GM12878 (cell line): ENCODE data around the gene UPK1B.

ENCODE experiments used
- CBFB ChIP-seq: IDR thresholded peaks from 2 replicates; pipeline ENCODE4 v1.6.1; 2016; ENCODE audit warnings: antibody characterized with exemption, low read depth
- CHD2 ChIP-seq: IDR thresholded peaks from 2 replicates; pipeline ENCODE4 v1.6.1; 2011; ENCODE audit warnings: low read depth, low read length, improper control_type of control experiment, borderline replicate concordance
- EZH2 ChIP-seq: IDR thresholded peaks from 2 replicates; pipeline ENCODE4 v1.6.1; 2012; ENCODE audit warnings: low read depth, mild to moderate bottlenecking, control low read depth, inconsistent platforms, low read length, borderline replicate concordance; ENCODE audit not compliant: control insufficient read depth
- GABPA ChIP-seq: IDR thresholded peaks from 2 replicates; pipeline ENCODE4 v1.6.1; 2014; ENCODE audit warnings: antibody characterized with exemption, low read depth, mild to moderate bottlenecking, inconsistent platforms
- IKZF1 ChIP-seq: fragments of 450-650 bp; conservative IDR thresholded peaks from 2 replicates; pipeline ENCODE4 v1.6.1; 2017; ENCODE audit warnings: antibody characterized with exemption, mild to moderate bottlenecking
- JUND ChIP-seq: IDR thresholded peaks from 2 replicates; pipeline ENCODE4 v1.6.1; 2012; ENCODE audit warnings: low read depth, mild to moderate bottlenecking, low read length, improper control_type of control experiment, moderate library complexity
- POLR2A ChIP-seq: IDR thresholded peaks from 2 replicates; pipeline ENCODE4 v1.6.1; 2011; ENCODE audit warnings: low read depth, mild to moderate bottlenecking, low read length
- SIN3A ChIP-seq: IDR thresholded peaks from 2 replicates; pipeline ENCODE4 v1.6.1; 2012; ENCODE audit warnings: low read depth, low read length, improper control_type of control experiment
- TCF12 ChIP-seq: IDR thresholded peaks from 2 replicates; pipeline ENCODE4 v1.6.1; 2011; ENCODE audit warnings: low read depth, mild to moderate bottlenecking, low read length
- ZNF274 ChIP-seq: IDR thresholded peaks from one replicate; pipeline ENCODE4 v1.8.0; 2011; ENCODE audit not compliant: insufficient read length, insufficient read depth
- TF ChIP-seq, protein P1 (sequence below): IDR thresholded peaks from 2 replicates; pipeline ENCODE4 v1.6.1; 2012; ENCODE audit warnings: low read length, inconsistent platforms
- TF ChIP-seq, protein P2 (sequence below), 3 experiments: IDR thresholded peaks in 2 of 3; conservative IDR thresholded peaks in 1 of 3; 2 replicates each; pipeline ENCODE4 v1.5.1; 2011; ENCODE audit warnings: low read depth in 3 of 3, low read length in 3 of 3, mild to moderate bottlenecking in 3 of 3, control low read depth in 2 of 3, moderate library complexity in 2 of 3, inconsistent platforms in 1 of 3, mixed read lengths in 1 of 3; ENCODE audit not compliant: control insufficient read depth in 2 of 3, insufficient read depth in 1 of 3; ENCODE audit errors: extremely low read depth in 1 of 3
- TF ChIP-seq, protein P3 (sequence below): fragments of 450-650 bp; IDR thresholded peaks from 2 replicates; pipeline ENCODE4 v1.6.1; 2017; ENCODE audit warnings: mild to moderate bottlenecking

DNA sequence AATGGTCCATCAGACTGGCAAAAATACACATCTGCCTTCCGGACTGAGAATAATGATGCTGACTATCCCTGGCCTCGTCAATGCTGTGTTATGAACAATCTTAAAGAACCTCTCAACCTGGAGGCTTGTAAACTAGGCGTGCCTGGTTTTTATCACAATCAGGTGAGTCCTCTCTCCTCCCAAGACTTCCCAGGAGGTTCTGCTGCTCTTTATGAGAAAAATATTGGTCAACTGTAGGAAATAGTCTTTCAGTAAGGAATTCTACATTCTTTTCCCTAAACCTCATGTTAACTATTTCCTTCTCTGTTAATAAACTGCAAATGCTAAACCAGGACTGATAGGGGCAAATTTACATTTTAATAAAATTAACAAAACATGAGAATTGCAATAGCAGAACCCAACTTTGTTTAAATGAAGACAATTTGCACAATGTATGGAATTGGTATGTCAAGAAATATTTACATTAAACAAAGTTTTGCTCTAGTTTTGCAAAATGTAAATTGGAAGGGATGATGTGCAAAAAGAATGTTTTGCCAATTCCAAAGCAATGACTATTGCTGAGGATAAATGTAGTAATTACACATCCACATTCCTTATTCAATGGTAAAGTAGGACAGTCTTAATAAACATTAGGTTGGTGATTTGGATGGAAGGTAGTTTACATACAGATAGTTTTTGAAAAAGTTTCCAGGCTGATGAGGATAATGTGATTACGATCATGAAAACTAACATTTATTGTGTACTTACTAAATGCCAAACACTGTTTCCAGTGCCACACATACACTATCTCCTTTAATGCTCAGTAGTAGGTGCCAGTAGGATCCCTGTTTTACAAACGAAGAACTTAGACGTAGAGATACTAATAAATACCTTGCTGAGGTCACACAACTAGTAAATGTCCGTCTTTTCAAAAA, 21.1 kb downstream of the UPK1B start:
- TF ChIP-seq TCF12 (no peak), CBFB (no peak), JUND (no peak), CHD2 (no peak), ZNF274 (no peak), SIN3A (no peak), GABPA (no peak), EZH2 (no peak), POLR2A (no peak), IKZF1 (no peak)
- TF ChIP-seq, protein P1, sequence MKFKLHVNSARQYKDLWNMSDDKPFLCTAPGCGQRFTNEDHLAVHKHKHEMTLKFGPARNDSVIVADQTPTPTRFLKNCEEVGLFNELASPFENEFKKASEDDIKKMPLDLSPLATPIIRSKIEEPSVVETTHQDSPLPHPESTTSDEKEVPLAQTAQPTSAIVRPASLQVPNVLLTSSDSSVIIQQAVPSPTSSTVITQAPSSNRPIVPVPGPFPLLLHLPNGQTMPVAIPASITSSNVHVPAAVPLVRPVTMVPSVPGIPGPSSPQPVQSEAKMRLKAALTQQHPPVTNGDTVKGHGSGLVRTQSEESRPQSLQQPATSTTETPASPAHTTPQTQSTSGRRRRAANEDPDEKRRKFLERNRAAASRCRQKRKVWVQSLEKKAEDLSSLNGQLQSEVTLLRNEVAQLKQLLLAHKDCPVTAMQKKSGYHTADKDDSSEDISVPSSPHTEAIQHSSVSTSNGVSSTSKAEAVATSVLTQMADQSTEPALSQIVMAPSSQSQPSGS = no peak
- TF ChIP-seq, protein P2, sequence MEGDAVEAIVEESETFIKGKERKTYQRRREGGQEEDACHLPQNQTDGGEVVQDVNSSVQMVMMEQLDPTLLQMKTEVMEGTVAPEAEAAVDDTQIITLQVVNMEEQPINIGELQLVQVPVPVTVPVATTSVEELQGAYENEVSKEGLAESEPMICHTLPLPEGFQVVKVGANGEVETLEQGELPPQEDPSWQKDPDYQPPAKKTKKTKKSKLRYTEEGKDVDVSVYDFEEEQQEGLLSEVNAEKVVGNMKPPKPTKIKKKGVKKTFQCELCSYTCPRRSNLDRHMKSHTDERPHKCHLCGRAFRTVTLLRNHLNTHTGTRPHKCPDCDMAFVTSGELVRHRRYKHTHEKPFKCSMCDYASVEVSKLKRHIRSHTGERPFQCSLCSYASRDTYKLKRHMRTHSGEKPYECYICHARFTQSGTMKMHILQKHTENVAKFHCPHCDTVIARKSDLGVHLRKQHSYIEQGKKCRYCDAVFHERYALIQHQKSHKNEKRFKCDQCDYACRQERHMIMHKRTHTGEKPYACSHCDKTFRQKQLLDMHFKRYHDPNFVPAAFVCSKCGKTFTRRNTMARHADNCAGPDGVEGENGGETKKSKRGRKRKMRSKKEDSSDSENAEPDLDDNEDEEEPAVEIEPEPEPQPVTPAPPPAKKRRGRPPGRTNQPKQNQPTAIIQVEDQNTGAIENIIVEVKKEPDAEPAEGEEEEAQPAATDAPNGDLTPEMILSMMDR (IDR thresholded peaks at IDR 0.05 in 2 of 3, conservative IDR thresholded peaks at IDR 0.05 in 1 of 3; ENCODE audit: control insufficient read depth in 2 of 3, extremely low read depth in 1 of 3, insufficient read depth in 1 of 3, low read depth in 3 of 3, low read length in 3 of 3) = no peak
- TF ChIP-seq, protein P3, sequence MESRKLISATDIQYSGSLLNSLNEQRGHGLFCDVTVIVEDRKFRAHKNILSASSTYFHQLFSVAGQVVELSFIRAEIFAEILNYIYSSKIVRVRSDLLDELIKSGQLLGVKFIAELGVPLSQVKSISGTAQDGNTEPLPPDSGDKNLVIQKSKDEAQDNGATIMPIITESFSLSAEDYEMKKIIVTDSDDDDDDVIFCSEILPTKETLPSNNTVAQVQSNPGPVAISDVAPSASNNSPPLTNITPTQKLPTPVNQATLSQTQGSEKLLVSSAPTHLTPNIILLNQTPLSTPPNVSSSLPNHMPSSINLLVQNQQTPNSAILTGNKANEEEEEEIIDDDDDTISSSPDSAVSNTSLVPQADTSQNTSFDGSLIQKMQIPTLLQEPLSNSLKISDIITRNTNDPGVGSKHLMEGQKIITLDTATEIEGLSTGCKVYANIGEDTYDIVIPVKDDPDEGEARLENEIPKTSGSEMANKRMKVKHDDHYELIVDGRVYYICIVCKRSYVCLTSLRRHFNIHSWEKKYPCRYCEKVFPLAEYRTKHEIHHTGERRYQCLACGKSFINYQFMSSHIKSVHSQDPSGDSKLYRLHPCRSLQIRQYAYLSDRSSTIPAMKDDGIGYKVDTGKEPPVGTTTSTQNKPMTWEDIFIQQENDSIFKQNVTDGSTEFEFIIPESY = no peak
